ENCODE data around the gene AGT.
"Not testable (repeated sequence)": the region's sequence is repeated elsewhere in the genome, so short reads cannot be mapped to it uniquely, and the experiment has no call there.

Gene AGT

DNA sequence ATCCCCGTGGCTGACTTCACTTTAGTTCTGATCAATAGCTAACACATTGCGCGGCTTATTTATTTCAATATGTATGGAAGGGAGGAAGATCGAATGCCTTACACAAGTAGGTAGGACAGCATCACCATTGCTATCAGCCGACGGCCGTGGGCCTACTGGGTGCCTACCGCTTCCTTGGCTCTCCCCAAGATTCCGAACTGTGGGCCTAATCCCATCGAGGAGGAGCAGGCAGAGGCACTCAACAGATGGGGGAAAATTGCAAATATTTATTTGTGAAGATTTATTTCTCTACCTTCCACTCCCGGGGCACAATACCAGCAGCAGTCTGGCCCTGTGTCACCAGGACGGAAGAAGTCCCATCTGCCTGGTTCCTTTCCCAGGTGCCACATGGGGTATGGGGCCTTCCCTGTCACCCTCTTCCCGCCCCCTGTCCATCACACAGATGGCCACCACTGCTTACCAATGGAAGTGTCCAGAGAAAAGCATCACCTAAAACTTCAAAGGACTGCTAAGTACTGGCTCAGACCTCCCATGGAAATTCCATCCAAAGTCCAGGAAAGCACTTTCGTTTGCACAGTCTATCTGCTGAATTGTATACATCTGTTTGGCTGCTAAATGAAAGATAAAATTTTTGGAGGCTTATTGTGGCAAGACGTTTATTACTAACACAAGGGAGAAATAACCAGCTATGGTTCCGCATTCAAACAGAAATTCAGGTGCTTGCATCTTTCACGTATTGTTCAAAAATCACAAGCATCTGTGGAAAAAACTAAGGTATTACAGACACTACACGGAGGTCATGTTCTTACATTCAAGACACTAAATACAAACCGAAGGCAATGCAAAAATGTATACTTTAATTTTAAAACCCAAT, 11.8 kb downstream of the AGT start:
- Histone ChIP-seq H3K27ac (ENCODE audit: poor library complexity, severe bottlenecking) (no peak overlapping the region), H3K27me3 (ENCODE audit: insufficient read depth, poor library complexity, severe bottlenecking) (no peaks in the 10 kb centered on the region), H3K9me3 (ENCODE audit: severe bottlenecking) (no peaks in the 10 kb centered on the region), H3K4me1 (ENCODE audit: insufficient read depth, poor library complexity, severe bottlenecking) (no peaks in the 10 kb centered on the region), H3K36me3 (ENCODE audit: low read depth) (no peaks in the 10 kb centered on the region), H3K4me3 (ENCODE audit: severe bottlenecking) (no peak overlapping the region)
- ATAC-seq (ENCODE audit: low read depth) (no peak), DNase-seq (ENCODE audit: low spot score) (no peak)
- TF ChIP-seq, protein P1, sequence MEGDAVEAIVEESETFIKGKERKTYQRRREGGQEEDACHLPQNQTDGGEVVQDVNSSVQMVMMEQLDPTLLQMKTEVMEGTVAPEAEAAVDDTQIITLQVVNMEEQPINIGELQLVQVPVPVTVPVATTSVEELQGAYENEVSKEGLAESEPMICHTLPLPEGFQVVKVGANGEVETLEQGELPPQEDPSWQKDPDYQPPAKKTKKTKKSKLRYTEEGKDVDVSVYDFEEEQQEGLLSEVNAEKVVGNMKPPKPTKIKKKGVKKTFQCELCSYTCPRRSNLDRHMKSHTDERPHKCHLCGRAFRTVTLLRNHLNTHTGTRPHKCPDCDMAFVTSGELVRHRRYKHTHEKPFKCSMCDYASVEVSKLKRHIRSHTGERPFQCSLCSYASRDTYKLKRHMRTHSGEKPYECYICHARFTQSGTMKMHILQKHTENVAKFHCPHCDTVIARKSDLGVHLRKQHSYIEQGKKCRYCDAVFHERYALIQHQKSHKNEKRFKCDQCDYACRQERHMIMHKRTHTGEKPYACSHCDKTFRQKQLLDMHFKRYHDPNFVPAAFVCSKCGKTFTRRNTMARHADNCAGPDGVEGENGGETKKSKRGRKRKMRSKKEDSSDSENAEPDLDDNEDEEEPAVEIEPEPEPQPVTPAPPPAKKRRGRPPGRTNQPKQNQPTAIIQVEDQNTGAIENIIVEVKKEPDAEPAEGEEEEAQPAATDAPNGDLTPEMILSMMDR (IDR thresholded peaks at IDR 0.05; ENCODE audit: poor library complexity, severe bottlenecking): no peak

DNA sequence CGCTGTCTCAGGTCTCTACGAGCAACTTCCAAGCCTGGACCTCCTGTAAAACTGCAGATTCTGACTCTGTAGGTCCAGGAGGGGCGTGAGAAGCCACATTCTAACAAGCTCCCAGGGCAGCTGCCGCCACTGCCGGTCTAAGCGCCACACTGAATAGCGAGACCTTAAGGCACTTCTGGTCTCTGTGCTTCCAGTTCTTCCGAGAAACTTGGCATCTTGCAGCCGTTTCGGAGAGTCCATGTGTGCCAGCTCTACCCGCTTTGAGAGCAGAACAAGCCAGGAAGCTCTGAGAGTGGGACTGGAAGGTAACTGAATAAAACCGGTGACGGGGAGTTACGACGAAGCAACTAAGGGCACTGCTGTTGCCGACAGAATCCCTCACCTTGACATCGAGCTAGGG, 12.5 kb downstream of the AGT start:
- no peak for ATAC-seq (ENCODE audit: low read depth)
- no peak overlapping the region for H3K4me3 ChIP-seq (ENCODE audit: severe bottlenecking)
- no peaks in the 10 kb centered on the region for H3K27me3 ChIP-seq (ENCODE audit: insufficient read depth, poor library complexity, severe bottlenecking)
- H3K27ac ChIP-seq (ENCODE audit: poor library complexity, severe bottlenecking): no peak overlapping the region
- no peaks in the 10 kb centered on the region for H3K4me1 ChIP-seq (ENCODE audit: insufficient read depth, poor library complexity, severe bottlenecking)
- H3K9me3 ChIP-seq (ENCODE audit: severe bottlenecking): no peaks in the 10 kb centered on the region
- no peak for DNase-seq (ENCODE audit: low spot score)
- TF ChIP-seq, protein P1 (IDR thresholded peaks at IDR 0.05; ENCODE audit: poor library complexity, severe bottlenecking): no peak
- no peaks in the 10 kb centered on the region for H3K36me3 ChIP-seq (ENCODE audit: low read depth)

DNA sequence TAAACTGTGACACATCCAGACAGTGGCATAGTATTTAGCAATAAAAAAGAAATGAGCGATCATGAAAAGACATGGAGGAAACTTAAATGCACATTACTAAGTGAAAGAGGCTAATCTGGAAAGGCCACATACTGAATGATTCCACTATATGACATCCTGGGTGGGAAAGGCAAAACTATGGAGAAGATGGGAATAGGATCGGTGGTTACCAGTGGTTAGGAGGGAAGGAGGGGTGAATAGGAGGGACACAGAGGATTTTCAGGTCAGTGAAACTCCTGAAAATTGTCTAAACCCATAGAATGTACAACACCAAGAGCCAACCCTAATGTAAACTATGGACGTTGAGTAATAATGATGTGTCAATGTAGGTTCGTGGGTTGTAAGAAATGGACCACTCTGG, 13.8 kb downstream of the AGT start:
- ATAC-seq (ENCODE audit: low read depth) (no peak), DNase-seq (ENCODE audit: low spot score) (no peak)
- Histone ChIP-seq H3K4me1 (ENCODE audit: insufficient read depth, poor library complexity, severe bottlenecking) (no peaks in the 10 kb centered on the region), H3K36me3 (ENCODE audit: low read depth) (no peaks in the 10 kb centered on the region), H3K4me3 (ENCODE audit: severe bottlenecking) (no peak overlapping the region), H3K27me3 (ENCODE audit: insufficient read depth, poor library complexity, severe bottlenecking) (no peaks in the 10 kb centered on the region), H3K27ac (ENCODE audit: poor library complexity, severe bottlenecking) (no peak overlapping the region), H3K9me3 (ENCODE audit: severe bottlenecking) (no peaks in the 10 kb centered on the region)
- TF ChIP-seq, protein P1 (IDR thresholded peaks at IDR 0.05; ENCODE audit: poor library complexity, severe bottlenecking): no peak

DNA sequence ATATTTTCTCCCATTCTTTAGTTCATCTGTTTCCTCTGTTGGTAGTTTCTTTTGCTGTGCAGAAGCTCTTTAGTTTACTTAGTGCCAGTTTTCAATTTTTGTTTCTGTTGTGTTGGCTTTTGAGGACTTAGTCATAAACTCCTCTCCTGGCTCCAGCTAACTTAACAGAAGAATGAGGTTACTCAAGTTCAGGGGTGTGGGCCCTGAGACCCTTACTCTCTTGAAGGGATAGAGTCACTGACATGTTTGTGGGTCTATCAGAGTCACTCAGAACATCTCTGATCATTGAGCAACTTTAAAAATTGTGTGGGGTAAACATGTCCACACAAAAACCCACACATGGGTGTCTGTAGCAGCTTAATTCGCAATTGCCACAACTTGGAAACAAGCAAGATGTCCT, 14.2 kb downstream of the AGT start:
- Histone ChIP-seq H3K27me3 (ENCODE audit: insufficient read depth, poor library complexity, severe bottlenecking) (no peaks in the 10 kb centered on the region), H3K27ac (ENCODE audit: poor library complexity, severe bottlenecking) (no peak overlapping the region), H3K9me3 (ENCODE audit: severe bottlenecking) (no peaks in the 10 kb centered on the region), H3K4me3 (ENCODE audit: severe bottlenecking) (no peak overlapping the region), H3K4me1 (ENCODE audit: insufficient read depth, poor library complexity, severe bottlenecking) (no peaks in the 10 kb centered on the region), H3K36me3 (ENCODE audit: low read depth) (no peaks in the 10 kb centered on the region)
- no peak for ATAC-seq (ENCODE audit: low read depth)
- TF ChIP-seq, protein P1 (IDR thresholded peaks at IDR 0.05; ENCODE audit: poor library complexity, severe bottlenecking): no peak
- DNase-seq (ENCODE audit: low spot score): no peak

DNA sequence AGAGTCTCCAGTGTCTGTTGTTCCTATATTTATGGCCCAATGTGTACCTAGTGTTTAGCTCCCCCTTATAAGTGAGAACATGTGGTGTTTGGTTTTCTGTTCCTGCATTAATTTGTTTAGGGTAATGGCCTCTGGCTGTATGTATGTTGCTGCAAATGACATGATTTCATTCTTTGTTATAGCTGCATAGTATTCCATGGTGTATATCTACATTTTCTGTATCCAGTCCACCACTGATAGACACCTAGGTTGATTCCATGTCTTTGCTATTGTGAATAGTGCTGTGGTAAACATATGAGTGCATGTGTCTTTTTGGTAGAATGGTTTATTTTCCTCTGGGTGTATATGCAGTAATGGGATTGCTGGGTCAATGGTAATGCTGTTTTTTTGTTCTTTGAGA, 15.0 kb downstream of the AGT start:
- not testable (repeated sequence) for H3K4me3 ChIP-seq (ENCODE audit: severe bottlenecking); DNase-seq (ENCODE audit: low spot score); ATAC-seq (ENCODE audit: low read depth); H3K36me3 ChIP-seq (ENCODE audit: low read depth); H3K27me3 ChIP-seq (ENCODE audit: insufficient read depth, poor library complexity, severe bottlenecking); H3K9me3 ChIP-seq (ENCODE audit: severe bottlenecking); H3K27ac ChIP-seq (ENCODE audit: poor library complexity, severe bottlenecking); H3K4me1 ChIP-seq (ENCODE audit: insufficient read depth, poor library complexity, severe bottlenecking)
